Glomerular visceral epithelial cell (primary cell): Measurements from ENCODE around the gene EID2.

Experiments used
- DNase-seq: peaks from one replicate; pipeline ENCODE4 v3.0.0-alpha.2; 2016; ENCODE audit errors: extremely low spot score

EID2 gene

GRCh38 chr19:39533791-39534190, 6.2 kb downstream of the EID2 start:
- DNase-seq, result no peak

- no peak for DNase-seq
Observed at GRCh38 chr19:39533003-39533512, 6.9 kb downstream of the EID2 start.

- peak; percentile 98 for DNase-seq
Observed at GRCh38 chr19:39532233-39533002, 7.5 kb downstream of the EID2 start, which contains the start of gene EID2B. EID2B (minus strand) TSS chr19:39532852; CDS start chr19:39532802, 50 bp downstream.

- no peak for DNase-seq
Observed at GRCh38 chr19:39531834-39532232, 8.1 kb downstream of the EID2 start.

GRCh38 chr19:39525205-39525604, 14.8 kb downstream of the EID2 start:
- DNase-seq, result peak; percentile 20

GRCh38 chr19:39524495-39524894, 15.5 kb downstream of the EID2 start:
- DNase-seq, result no peak

- DNase-seq, result no peak
Observed at GRCh38 chr19:39520541-39521484, 19.1 kb downstream of the EID2 start.

GRCh38 chr19:39518975-39519374, 21.0 kb downstream of the EID2 start:
- no peak for DNase-seq

GRCh38 chr19:39518458-39518857, 21.5 kb downstream of the EID2 start:
- no peak for DNase-seq

- DNase-seq, result no peak
Observed at GRCh38 chr19:39517432-39517831, 22.5 kb downstream of the EID2 start.

- no peak for DNase-seq
Observed at GRCh38 chr19:39516270-39516669, 23.7 kb downstream of the EID2 start.

GRCh38 chr19:39515551-39516191, 24.3 kb downstream of the EID2 start:
- DNase-seq, result no peak

GRCh38 chr19:39514840-39515550, 25.0 kb downstream of the EID2 start, which contains the start of gene SELENOV:
SELENOV (plus strand) TSS chr19:39515139; CDS start chr19:39515213, 74 bp downstream.
- DNase-seq, result peak; percentile 30

- no peak for DNase-seq
Observed at GRCh38 chr19:39512988-39513387, 27.0 kb downstream of the EID2 start.

- DNase-seq, result no peak
Observed at GRCh38 chr19:39509233-39509632, 30.7 kb downstream of the EID2 start.

- no peak for DNase-seq
Observed at GRCh38 chr19:39508629-39509028, 31.3 kb downstream of the EID2 start.

GRCh38 chr19:39507715-39508364, 32.1 kb downstream of the EID2 start:
- no peak for DNase-seq

- DNase-seq, result peak; percentile 85
Observed at GRCh38 chr19:39506944-39507714, 32.8 kb downstream of the EID2 start.

- DNase-seq, result no peak
Observed at GRCh38 chr19:39506598-39506943, 33.4 kb downstream of the EID2 start.
